ENCODE data around the gene PIR. TPM values are rescaled to one million over a fixed set of nuclear protein-coding genes. Genes with fewer than 3 reads are reported as not detected.

PIR gene
- total RNA-seq, 1 experiment from 2014 or later = 17.1 TPM

GRCh38 chrX:15366506-15367352, 126.4 kb downstream of the PIR start (continued):
- TF ChIP-seq, protein P1, sequence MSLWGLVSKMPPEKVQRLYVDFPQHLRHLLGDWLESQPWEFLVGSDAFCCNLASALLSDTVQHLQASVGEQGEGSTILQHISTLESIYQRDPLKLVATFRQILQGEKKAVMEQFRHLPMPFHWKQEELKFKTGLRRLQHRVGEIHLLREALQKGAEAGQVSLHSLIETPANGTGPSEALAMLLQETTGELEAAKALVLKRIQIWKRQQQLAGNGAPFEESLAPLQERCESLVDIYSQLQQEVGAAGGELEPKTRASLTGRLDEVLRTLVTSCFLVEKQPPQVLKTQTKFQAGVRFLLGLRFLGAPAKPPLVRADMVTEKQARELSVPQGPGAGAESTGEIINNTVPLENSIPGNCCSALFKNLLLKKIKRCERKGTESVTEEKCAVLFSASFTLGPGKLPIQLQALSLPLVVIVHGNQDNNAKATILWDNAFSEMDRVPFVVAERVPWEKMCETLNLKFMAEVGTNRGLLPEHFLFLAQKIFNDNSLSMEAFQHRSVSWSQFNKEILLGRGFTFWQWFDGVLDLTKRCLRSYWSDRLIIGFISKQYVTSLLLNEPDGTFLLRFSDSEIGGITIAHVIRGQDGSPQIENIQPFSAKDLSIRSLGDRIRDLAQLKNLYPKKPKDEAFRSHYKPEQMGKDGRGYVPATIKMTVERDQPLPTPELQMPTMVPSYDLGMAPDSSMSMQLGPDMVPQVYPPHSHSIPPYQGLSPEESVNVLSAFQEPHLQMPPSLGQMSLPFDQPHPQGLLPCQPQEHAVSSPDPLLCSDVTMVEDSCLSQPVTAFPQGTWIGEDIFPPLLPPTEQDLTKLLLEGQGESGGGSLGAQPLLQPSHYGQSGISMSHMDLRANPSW (CRISPR knock-in tag; conservative IDR thresholded peaks at IDR 0.05; ENCODE audit: low read depth) = no peak
- TF ChIP-seq NR1H2 (CRISPR knock-in tag; IDR thresholded peaks at IDR 0.05) = no peak
- TF ChIP-seq, protein P2, sequence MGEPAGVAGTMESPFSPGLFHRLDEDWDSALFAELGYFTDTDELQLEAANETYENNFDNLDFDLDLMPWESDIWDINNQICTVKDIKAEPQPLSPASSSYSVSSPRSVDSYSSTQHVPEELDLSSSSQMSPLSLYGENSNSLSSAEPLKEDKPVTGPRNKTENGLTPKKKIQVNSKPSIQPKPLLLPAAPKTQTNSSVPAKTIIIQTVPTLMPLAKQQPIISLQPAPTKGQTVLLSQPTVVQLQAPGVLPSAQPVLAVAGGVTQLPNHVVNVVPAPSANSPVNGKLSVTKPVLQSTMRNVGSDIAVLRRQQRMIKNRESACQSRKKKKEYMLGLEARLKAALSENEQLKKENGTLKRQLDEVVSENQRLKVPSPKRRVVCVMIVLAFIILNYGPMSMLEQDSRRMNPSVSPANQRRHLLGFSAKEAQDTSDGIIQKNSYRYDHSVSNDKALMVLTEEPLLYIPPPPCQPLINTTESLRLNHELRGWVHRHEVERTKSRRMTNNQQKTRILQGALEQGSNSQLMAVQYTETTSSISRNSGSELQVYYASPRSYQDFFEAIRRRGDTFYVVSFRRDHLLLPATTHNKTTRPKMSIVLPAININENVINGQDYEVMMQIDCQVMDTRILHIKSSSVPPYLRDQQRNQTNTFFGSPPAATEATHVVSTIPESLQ (CRISPR knock-in tag; IDR thresholded peaks at IDR 0.05) = no peak
- no peak for TF ChIP-seq ATF2 (CRISPR knock-in tag; IDR thresholded peaks at IDR 0.05; ENCODE audit: borderline replicate concordance, low read depth)
- TF ChIP-seq CBFB (CRISPR knock-in tag; IDR thresholded peaks at IDR 0.05; ENCODE audit: low read depth) = no peak
- no peak for TF ChIP-seq JUN (CRISPR knock-in tag; IDR thresholded peaks at IDR 0.05)
- TF ChIP-seq MLX (CRISPR knock-in tag; IDR thresholded peaks at IDR 0.05) = no peak
- TF ChIP-seq EMX1 (CRISPR knock-in tag; IDR thresholded peaks at IDR 0.05) = no peak

DNA sequence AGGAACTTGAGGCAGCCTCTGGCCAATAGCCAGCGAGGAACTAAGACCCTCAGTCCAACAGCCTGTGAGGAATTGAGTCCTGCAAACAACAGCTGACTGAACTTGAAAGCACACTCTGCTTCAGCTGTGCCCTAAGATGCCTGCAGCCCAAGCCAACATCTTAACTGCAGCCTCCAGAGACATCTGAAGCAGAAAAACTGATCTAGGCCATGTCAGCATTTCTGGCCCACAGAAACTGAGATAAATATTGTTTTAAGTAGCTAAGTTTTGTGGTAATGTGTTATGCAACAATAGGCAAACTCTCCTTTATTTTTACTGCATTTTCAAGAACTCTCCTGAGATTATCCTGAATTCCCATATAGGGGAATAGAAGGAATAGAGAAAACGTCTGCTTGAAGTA, 133.4 kb downstream of the PIR start:
- H3K36me3 Mint-ChIP-seq = no peaks in the 10 kb centered on the region
- no peaks in the 10 kb centered on the region for H3K4me1 Mint-ChIP-seq
- no peak for TF ChIP-seq TCF7 (CRISPR knock-in tag; IDR thresholded peaks at IDR 0.05; ENCODE audit: low read depth)
- TF ChIP-seq E2F4 (CRISPR knock-in tag; IDR thresholded peaks at IDR 0.05; ENCODE audit: borderline replicate concordance, low read depth) = no peak
- H3K4me3 Mint-ChIP-seq = no peak overlapping the region
- ATAC-seq (no peak), DNase-seq (ENCODE audit: low spot score) (no peak)
- no peaks in the 10 kb centered on the region for H3K27me3 Mint-ChIP-seq (ENCODE audit: low read depth)
- CTCF ChIA-PET = no interaction called here
- H3K9me3 Mint-ChIP-seq = peaks cover 7% of the 10 kb centered on the region
- POLR2A ChIA-PET = no interaction called here
- no peak overlapping the region for H3K27ac Mint-ChIP-seq

GRCh38 chrX:15358533-15358932, 134.6 kb downstream of the PIR start:
- Mint-ChIP-seq H3K9me3 (peaks cover 7% of the 10 kb centered on the region), H3K36me3 (no peaks in the 10 kb centered on the region), H3K4me3 (no peak overlapping the region), H3K27me3 (ENCODE audit: low read depth) (no peaks in the 10 kb centered on the region), H3K27ac (no peak overlapping the region), H3K4me1 (no peaks in the 10 kb centered on the region)
- ATAC-seq (no peak), DNase-seq (ENCODE audit: low spot score) (no peak)
- ChIA-PET CTCF (no interaction called here), POLR2A (no interaction called here)
- TF ChIP-seq SMAD3 (CRISPR knock-in tag; IDR thresholded peaks at IDR 0.05; ENCODE audit: borderline replicate concordance) (no peak), ERG (CRISPR knock-in tag; IDR thresholded peaks at IDR 0.05) (no peak), ESRRA (CRISPR knock-in tag; IDR thresholded peaks at IDR 0.05; ENCODE audit: borderline replicate concordance) (no peak), TCF7 (CRISPR knock-in tag; IDR thresholded peaks at IDR 0.05; ENCODE audit: low read depth) (no peak), TP53 (CRISPR knock-in tag; IDR thresholded peaks at IDR 0.05) (no peak)

Measured in WTC11 (cell line).